SK-N-SH treated with all-trans-retinoic acid at 6 μM for 48 hours (cell line): ENCODE data around the gene NRSN1.

Experiments used
- ATAC-seq: fragments of 200-7000 bp; cut with Tn5 transposase; 3 replicates; pipeline ENCODE4 v1.9.1; 2020; ENCODE audit warnings: mild to moderate bottlenecking, moderate library complexity
- ARNTL ChIP-seq: fragments of 450-650 bp; formaldehyde crosslinking; IDR thresholded peaks from 2 replicates; pipeline ENCODE4 v1.5.0; 2020; ENCODE audit warnings: low read depth, mild to moderate bottlenecking, moderate library complexity, borderline replicate concordance
- BACH2 ChIP-seq: fragments of 250-450 bp; sonication (Bioruptor Pico); IDR thresholded peaks from 2 replicates; pipeline ENCODE4 v1.9.0; 2021; ENCODE audit warnings: mild to moderate bottlenecking, borderline replicate concordance
- CREB5 ChIP-seq: fragments of 250-450 bp; sonication (Bioruptor Pico); IDR thresholded peaks from 2 replicates; pipeline ENCODE4 v1.5.1; 2020; ENCODE audit warnings: low read depth, mild to moderate bottlenecking, moderate library complexity
- CSDC2 ChIP-seq: fragments of 250-450 bp; sonication (Bioruptor Pico); IDR thresholded peaks from 2 replicates; pipeline ENCODE4 v1.5.0; 2020; ENCODE audit warnings: mild to moderate bottlenecking, moderate library complexity
- CSRNP3 ChIP-seq: fragments of 250-450 bp; sonication (Bioruptor Pico); IDR thresholded peaks from 2 replicates; pipeline ENCODE4 v1.5.1; 2021; ENCODE audit warnings: mild to moderate bottlenecking, moderate library complexity
- ESRRG ChIP-seq: fragments of 250-450 bp; sonication (Bioruptor Pico); IDR thresholded peaks from 2 replicates; pipeline ENCODE4 v1.6.1; 2021; ENCODE audit warnings: mild to moderate bottlenecking
- GLIS3 ChIP-seq: fragments of 250-450 bp; sonication (Bioruptor Pico); IDR thresholded peaks from 2 replicates; pipeline ENCODE4 v1.5.0; 2020; ENCODE audit warnings: mild to moderate bottlenecking, moderate library complexity
- ISL1 ChIP-seq: fragments of 250-450 bp; sonication (Bioruptor Pico); IDR thresholded peaks from 2 replicates; pipeline ENCODE4 v2.1.2; 2022; ENCODE audit warnings: mild to moderate bottlenecking, moderate library complexity
- OSR1 ChIP-seq: fragments of 250-450 bp; sonication (Bioruptor Pico); IDR thresholded peaks from 2 replicates; pipeline ENCODE4 v1.8.0; 2022; ENCODE audit warnings: moderate library complexity, mild to moderate bottlenecking, inconsistent platforms
- PATZ1 ChIP-seq: fragments of 250-450 bp; sonication (Bioruptor Pico); IDR thresholded peaks from 2 replicates; pipeline ENCODE4 v1.8.0; 2020; ENCODE audit warnings: mild to moderate bottlenecking, moderate library complexity, borderline replicate concordance
- POU6F1 ChIP-seq: fragments of 250-450 bp; sonication (Bioruptor Pico); IDR thresholded peaks from 2 replicates; pipeline ENCODE4 v1.8.0; 2021; ENCODE audit warnings: low read depth, mild to moderate bottlenecking, moderate library complexity, borderline replicate concordance
- PPARA ChIP-seq: fragments of 250-450 bp; sonication (Bioruptor Pico); IDR thresholded peaks from 2 replicates; pipeline ENCODE4 v1.5.0; 2020; ENCODE audit warnings: mild to moderate bottlenecking, borderline replicate concordance
- RARB ChIP-seq: fragments of 250-450 bp; sonication (Bioruptor Pico); IDR thresholded peaks from 2 replicates; pipeline ENCODE4 v1.8.0; 2021; ENCODE audit warnings: mild to moderate bottlenecking, moderate library complexity
- SNAI2 ChIP-seq: fragments of 250-450 bp; sonication (Bioruptor Pico); IDR thresholded peaks from 2 replicates; pipeline ENCODE4 v1.5.0; 2020; ENCODE audit warnings: mild to moderate bottlenecking, moderate library complexity
- TCF4 ChIP-seq: fragments of 250-450 bp; sonication (Bioruptor Pico); IDR thresholded peaks from 2 replicates; pipeline ENCODE4 v1.8.0; 2021; ENCODE audit warnings: mild to moderate bottlenecking, moderate library complexity, borderline replicate concordance
- TOX ChIP-seq: fragments of 250-450 bp; sonication (Bioruptor Pico); IDR thresholded peaks from 2 replicates; pipeline ENCODE4 v1.8.0; 2021; ENCODE audit warnings: mild to moderate bottlenecking, moderate library complexity, borderline replicate concordance
- TSHZ2 ChIP-seq: fragments of 250-450 bp; sonication (Bioruptor Pico); IDR thresholded peaks from 2 replicates; pipeline ENCODE4 v1.5.0; 2020; ENCODE audit warnings: mild to moderate bottlenecking, moderate library complexity
- ZFP3 ChIP-seq: fragments of 250-450 bp; sonication (Bioruptor Pico); IDR thresholded peaks from 2 replicates; pipeline ENCODE4 v1.5.0; 2020; ENCODE audit warnings: mild to moderate bottlenecking, moderate library complexity
- ZNF565 ChIP-seq: fragments of 450-650 bp; formaldehyde crosslinking; conservative IDR thresholded peaks from 2 replicates; pipeline ENCODE4 v1.5.0; 2020; ENCODE audit warnings: low read depth, mild to moderate bottlenecking, moderate library complexity
- ZNF70 ChIP-seq: fragments of 450-650 bp; formaldehyde crosslinking; IDR thresholded peaks from 2 replicates; pipeline ENCODE4 v1.5.0; 2020; ENCODE audit warnings: mild to moderate bottlenecking, moderate library complexity

Gene NRSN1

GRCh38 chr6:24105191-24105590 lies 20.8 kb upstream of the NRSN1 start:
- no peak for ATAC-seq
- TF ChIP-seq TSHZ2 (CRISPR knock-in tag) (no peak), ZFP3 (no peak), CSDC2 (CRISPR knock-in tag) (no peak), ISL1 (CRISPR knock-in tag) (no peak), OSR1 (no peak), PPARA (CRISPR knock-in tag) (no peak), TCF4 (no peak), PATZ1 (no peak), ARNTL (CRISPR knock-in tag) (no peak), RARB (CRISPR knock-in tag) (no peak), TOX (CRISPR knock-in tag) (no peak), POU6F1 (CRISPR knock-in tag) (no peak), SNAI2 (CRISPR knock-in tag) (no peak), GLIS3 (CRISPR knock-in tag) (no peak), ZNF565 (no peak), ZNF70 (CRISPR knock-in tag) (no peak)

GRCh38 chr6:24106291-24106690 lies 19.7 kb upstream of the NRSN1 start:
- no peak for ATAC-seq
- TF ChIP-seq ESRRG = no peak
- TF ChIP-seq ZNF70 (CRISPR knock-in tag) = no peak
- no peak for TF ChIP-seq CSDC2 (CRISPR knock-in tag)
- TF ChIP-seq TCF4 = no peak
- no peak for TF ChIP-seq BACH2 (CRISPR knock-in tag)

GRCh38 chr6:24107294-24107693 lies 18.7 kb upstream of the NRSN1 start:
- no peak for ATAC-seq
- TF ChIP-seq POU6F1 (CRISPR knock-in tag) (no peak), ARNTL (CRISPR knock-in tag) (no peak), ZFP3 (no peak), BACH2 (CRISPR knock-in tag) (no peak), ESRRG (no peak), TOX (CRISPR knock-in tag) (no peak), CSRNP3 (CRISPR knock-in tag) (no peak), RARB (CRISPR knock-in tag) (no peak), GLIS3 (CRISPR knock-in tag) (no peak), ISL1 (CRISPR knock-in tag) (no peak)

GRCh38 chr6:24108056-24108455 lies 18.0 kb upstream of the NRSN1 start:
- no peak for ATAC-seq
- TF ChIP-seq ZNF565 = no peak
- no peak for TF ChIP-seq CREB5 (CRISPR knock-in tag)
- no peak for TF ChIP-seq POU6F1 (CRISPR knock-in tag)
- TF ChIP-seq CSRNP3 (CRISPR knock-in tag) = no peak
